K562 (cell line): ENCODE measurements around the gene MARS1. TPM values are rescaled to one million over a fixed set of nuclear protein-coding genes. Genes with fewer than 3 reads are reported as not detected.

Experiments
- C11orf30 ChIP-seq: fragments of 450-650 bp; IDR thresholded peaks from 2 replicates; pipeline ENCODE4 v1.6.1; 2016; ENCODE audit warnings: low read depth, mild to moderate bottlenecking
- CBFB ChIP-seq: sonication (generic); formaldehyde crosslinking; IDR thresholded peaks from 2 replicates; pipeline ENCODE4 v1.4.0; 2020; ENCODE audit warnings: mild to moderate bottlenecking, missing genetic modification reagents
- ILK ChIP-seq: fragments of 450-650 bp; IDR thresholded peaks from 2 replicates; pipeline ENCODE4 v1.6.1; 2016; ENCODE audit warnings: missing genetic modification characterization, low read depth, mild to moderate bottlenecking, missing compliant biosample characterization, moderate library complexity, borderline replicate concordance
- KLF6 ChIP-seq: fragments of 250-450 bp; sonication (Bioruptor Pico); IDR thresholded peaks from 2 replicates; pipeline ENCODE4 v1.4.0; 2020; ENCODE audit warnings: mild to moderate bottlenecking, moderate library complexity, borderline replicate concordance
- PHB ChIP-seq: fragments of 250-450 bp; sonication (Bioruptor Pico); IDR thresholded peaks from 2 replicates; pipeline ENCODE4 v1.5.0; 2021
- PRMT5 ChIP-seq: sonication (generic); formaldehyde crosslinking; IDR thresholded peaks from 2 replicates; pipeline ENCODE4 v1.5.0; 2020; ENCODE audit warnings: missing genetic modification reagents
- PRPF4 ChIP-seq: fragments of 200-400 bp; formaldehyde crosslinking; IDR thresholded peaks from one replicate; pipeline ENCODE4 v1.6.1; 2017; ENCODE audit warnings: low read length, low read depth, mild to moderate bottlenecking; ENCODE audit not compliant: insufficient read depth, poor library complexity, severe bottlenecking
- PTTG1 ChIP-seq: fragments of 450-650 bp; IDR thresholded peaks from 2 replicates; pipeline ENCODE4 v1.6.1; 2016; ENCODE audit warnings: low read depth, mild to moderate bottlenecking, missing genetic modification characterization, missing compliant biosample characterization
- RBM34 ChIP-seq: fragments of 200-400 bp; formaldehyde crosslinking; IDR thresholded peaks from 2 replicates; pipeline ENCODE4 v1.6.1; 2018; ENCODE audit warnings: low read length, borderline replicate concordance; ENCODE audit not compliant: insufficient read depth
- SAFB2 ChIP-seq: fragments of 200-400 bp; formaldehyde crosslinking; IDR thresholded peaks from 2 replicates; pipeline ENCODE4 v1.6.1; 2018; ENCODE audit warnings: borderline replicate concordance, low read length, low read depth, moderate library complexity; ENCODE audit not compliant: severe bottlenecking
- SMARCA4 ChIP-seq: fragments of 450-650 bp; IDR thresholded peaks from 2 replicates; pipeline ENCODE4 v1.6.1; 2016
- ZBTB40 ChIP-seq, 2 experiments: fragments of 450-650 bp in 1 of 2; sonication (generic) in 1 of 2; formaldehyde crosslinking in 1 of 2; IDR thresholded peaks; 2 replicates each; pipeline versions ENCODE4 v1.7.1 to v1.9.0; 2016 to 2022; ENCODE audit warnings: inconsistent platforms in 1 of 2, mild to moderate bottlenecking in 1 of 2, missing genetic modification reagents in 1 of 2
- ZNF444 ChIP-seq: fragments of 250-450 bp; sonication (Bioruptor Pico); IDR thresholded peaks from 2 replicates; pipeline ENCODE4 v1.4.0; 2020; ENCODE audit warnings: mild to moderate bottlenecking, moderate library complexity
- ZNF592 ChIP-seq: fragments of 450-650 bp; IDR thresholded peaks from 2 replicates; pipeline ENCODE4 v1.6.1; 2017; ENCODE audit warnings: antibody characterized with exemption, mild to moderate bottlenecking
- polyA plus RNA-seq, 8 experiments: library from polyadenylated mRNA; depleted of rRNA in 4 of 8; stranded (reverse) in 5 of 8; unstranded in 3 of 8; fragments of >200 nt; fragmentation: Nextera tagmentation in 2 of 8; fragmentation: Illumina TruSeq in 1 of 8; extraction: Ambion mirVana in 2 of 8; extraction: Trizol in 1 of 8; gene quantifications; 2 replicates each; pipeline versions ENCODE4 v1.2.1 to v1.2.3, GENCODE V29; 2011 to 2014; ENCODE audit warnings: inconsistent platforms in 1 of 8, missing spikeins in 1 of 8
- total RNA-seq, 7 experiments: library from RNA; depleted of rRNA in 6 of 7; stranded (reverse); fragments of >200 nt in 6 of 7; fragmentation: Illumina TruSeq in 2 of 7; extraction: Trizol in 2 of 7; gene quantifications; 2 replicates each; pipeline versions ENCODE4 v1.2.1 to v1.2.3, GENCODE V29; 2011 to 2021; ENCODE audit warnings: low replicate concordance in 1 of 7

The MARS1 gene
- total and polyA plus RNA-seq, 9 of the 15 experiments (the other 6 are each of a cell fraction or from before 2014, with no cell fraction given), result 117 to 382 (median 220) TPM

- TF ChIP-seq ZBTB40 (IDR thresholded peaks at IDR 0.05) (no peak; the same call in 1 of the 2 replicates), ZBTB40 (CRISPR knock-in tag; IDR thresholded peaks at IDR 0.05) (no peak), KLF6 (CRISPR knock-in tag) (no peak), RBM34 (no peak), SAFB2 (no peak), PHB (CRISPR knock-in tag) (no peak), PTTG1 (tag) (no peak), ILK (tag) (no peak), CBFB (CRISPR knock-in tag) (peak; percentile 82; the same call in 1 of the 2 replicates), PRMT5 (no peak), ZNF592 (no peak; the same call in 1 of the 2 replicates), SMARCA4 (0 out of 2 replicates have a peak, but pooled peaks have one; percentile 28), ZNF444 (CRISPR knock-in tag) (no peak), C11orf30 (no peak), PRPF4 (no peak)
These were observed 28.7 kb upstream of the MARS1 start (continued) for GRCh38 chr12:57459055-57459749.
